ENCODE results near the gene SPTLC2. TPM values are rescaled to one million over a fixed set of nuclear protein-coding genes. Genes with fewer than 3 reads are reported as not detected.

Gene SPTLC2
- total RNA-seq, 1 donor from 2014 or later = 12.3 TPM

DNA sequence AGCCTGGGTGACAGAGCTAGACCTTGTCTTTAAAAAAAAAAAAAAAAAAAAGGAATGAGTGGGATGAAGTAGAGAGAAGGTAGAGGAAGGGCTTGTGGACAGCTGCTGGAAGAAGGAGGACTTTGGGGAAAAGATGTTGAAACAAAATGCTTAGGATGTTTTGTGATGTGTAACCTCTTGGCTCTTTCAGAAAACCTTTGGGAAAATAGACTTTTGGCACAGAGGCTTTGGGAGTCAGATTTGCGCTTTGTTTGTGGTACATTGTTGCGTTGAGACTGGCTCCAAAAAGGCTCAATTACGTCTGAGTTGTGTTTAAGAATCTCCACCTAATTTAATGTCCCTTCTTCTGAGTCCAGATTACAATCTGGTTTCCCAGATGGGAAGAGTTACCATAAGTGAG, 32.9 kb upstream of the SPTLC2 start:
- peaks cover 5% of the 10 kb centered on the region for H3K27me3 Mint-ChIP-seq (ENCODE audit: insufficient read depth, low read depth)
- Histone ChIP-seq H4K20me1 (ENCODE audit: low read depth) (no peaks in the 10 kb centered on the region), H3K36me3 (no peaks in the 10 kb centered on the region), H3K9ac (no peak overlapping the region), H3F3A (ENCODE audit: low read depth) (peaks cover 13% of the 10 kb centered on the region), H3K4me1 (peaks cover 10% of the 10 kb centered on the region), H2AFZ (replicated peaks) (no peak overlapping the region), H3K79me2 (ENCODE audit: low read depth) (no peaks in the 10 kb centered on the region), H3K27me3 (no peaks in the 10 kb centered on the region), H3K9me3 (ENCODE audit: low read depth) (no peaks in the 10 kb centered on the region), H3K4me2 (no peak overlapping the region), H3K27ac (no peak overlapping the region), H3K4me3 (no peak overlapping the region)
- TF ChIP-seq EZH2 (IDR thresholded peaks at IDR 0.05) = no peak
- TF ChIP-seq, protein P1, sequence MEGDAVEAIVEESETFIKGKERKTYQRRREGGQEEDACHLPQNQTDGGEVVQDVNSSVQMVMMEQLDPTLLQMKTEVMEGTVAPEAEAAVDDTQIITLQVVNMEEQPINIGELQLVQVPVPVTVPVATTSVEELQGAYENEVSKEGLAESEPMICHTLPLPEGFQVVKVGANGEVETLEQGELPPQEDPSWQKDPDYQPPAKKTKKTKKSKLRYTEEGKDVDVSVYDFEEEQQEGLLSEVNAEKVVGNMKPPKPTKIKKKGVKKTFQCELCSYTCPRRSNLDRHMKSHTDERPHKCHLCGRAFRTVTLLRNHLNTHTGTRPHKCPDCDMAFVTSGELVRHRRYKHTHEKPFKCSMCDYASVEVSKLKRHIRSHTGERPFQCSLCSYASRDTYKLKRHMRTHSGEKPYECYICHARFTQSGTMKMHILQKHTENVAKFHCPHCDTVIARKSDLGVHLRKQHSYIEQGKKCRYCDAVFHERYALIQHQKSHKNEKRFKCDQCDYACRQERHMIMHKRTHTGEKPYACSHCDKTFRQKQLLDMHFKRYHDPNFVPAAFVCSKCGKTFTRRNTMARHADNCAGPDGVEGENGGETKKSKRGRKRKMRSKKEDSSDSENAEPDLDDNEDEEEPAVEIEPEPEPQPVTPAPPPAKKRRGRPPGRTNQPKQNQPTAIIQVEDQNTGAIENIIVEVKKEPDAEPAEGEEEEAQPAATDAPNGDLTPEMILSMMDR (IDR thresholded peaks at IDR 0.05) = no peak
- no peak for TF ChIP-seq EZH2phosphoT487 (IDR thresholded peaks at IDR 0.05)
- H3K9me3 Mint-ChIP-seq = no peaks in the 10 kb centered on the region
- no peaks in the 10 kb centered on the region for H3K36me3 Mint-ChIP-seq
- no peak overlapping the region for H3K27ac Mint-ChIP-seq
- DNase-seq (ENCODE audit: low spot score) = no peak
- H3K4me1 Mint-ChIP-seq = peaks cover 9% of the 10 kb centered on the region
- H3K4me3 Mint-ChIP-seq = no peak overlapping the region

- Histone ChIP-seq H3K36me3 (no peaks in the 10 kb centered on the region), H3K27me3 (no peaks in the 10 kb centered on the region), H3K79me2 (ENCODE audit: low read depth) (no peaks in the 10 kb centered on the region), H3K9me3 (ENCODE audit: low read depth) (no peaks in the 10 kb centered on the region), H3F3A (ENCODE audit: low read depth) (peaks cover 6% of the 10 kb centered on the region), H3K27ac (no peak overlapping the region), H2AFZ (replicated peaks) (no peak overlapping the region), H3K9ac (no peak overlapping the region), H3K4me3 (no peak overlapping the region), H3K4me1 (peaks cover 3% of the 10 kb centered on the region), H3K4me2 (no peak overlapping the region), H4K20me1 (ENCODE audit: low read depth) (no peaks in the 10 kb centered on the region)
- Mint-ChIP-seq H3K27me3 (ENCODE audit: insufficient read depth, low read depth) (peaks cover 5% of the 10 kb centered on the region), H3K4me3 (no peak overlapping the region), H3K9me3 (no peaks in the 10 kb centered on the region), H3K27ac (no peak overlapping the region), H3K36me3 (no peaks in the 10 kb centered on the region), H3K4me1 (peaks cover 4% of the 10 kb centered on the region)
- DNase-seq (ENCODE audit: low spot score) = no peak
- TF ChIP-seq, protein P1 (IDR thresholded peaks at IDR 0.05) = no peak
- TF ChIP-seq EZH2 (IDR thresholded peaks at IDR 0.05) (no peak), EZH2phosphoT487 (IDR thresholded peaks at IDR 0.05) (no peak)
Observed at GRCh38 chr14:77648520-77649200, 32.2 kb upstream of the SPTLC2 start.

DNA sequence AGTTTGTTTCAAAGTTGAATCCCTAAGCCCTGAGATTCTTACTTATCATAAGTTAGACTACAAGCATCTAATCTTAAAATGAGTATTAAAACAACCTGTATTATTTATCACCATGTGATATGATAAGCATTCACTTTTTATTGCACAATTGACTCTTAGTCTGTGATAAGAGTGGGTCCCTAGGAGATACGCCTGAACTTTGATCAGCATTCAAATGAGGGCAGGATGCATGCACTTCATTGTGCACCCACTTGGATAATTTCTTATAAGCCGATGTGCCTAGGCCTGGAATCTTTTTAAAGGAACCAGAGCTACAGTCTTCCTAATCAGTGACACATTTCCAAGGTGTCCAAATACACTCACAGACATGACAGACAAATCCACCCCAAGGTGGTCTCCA, 31.4 kb upstream of the SPTLC2 start:
- H3K27me3 Mint-ChIP-seq (ENCODE audit: insufficient read depth, low read depth) = peaks cover 5% of the 10 kb centered on the region
- Histone ChIP-seq H4K20me1 (ENCODE audit: low read depth) (no peaks in the 10 kb centered on the region), H3K4me3 (no peak overlapping the region), H3K36me3 (no peaks in the 10 kb centered on the region), H3K4me2 (no peak overlapping the region), H3K9me3 (ENCODE audit: low read depth) (no peaks in the 10 kb centered on the region), H2AFZ (replicated peaks) (no peak overlapping the region), H3K79me2 (ENCODE audit: low read depth) (no peaks in the 10 kb centered on the region), H3F3A (ENCODE audit: low read depth) (no peaks in the 10 kb centered on the region), H3K9ac (no peak overlapping the region), H3K27ac (no peak overlapping the region), H3K4me1 (no peaks in the 10 kb centered on the region), H3K27me3 (no peaks in the 10 kb centered on the region)
- H3K4me1 Mint-ChIP-seq = no peaks in the 10 kb centered on the region
- TF ChIP-seq EZH2 (IDR thresholded peaks at IDR 0.05) (no peak), EZH2phosphoT487 (IDR thresholded peaks at IDR 0.05) (no peak)
- TF ChIP-seq, protein P1 (IDR thresholded peaks at IDR 0.05) = no peak
- no peak overlapping the region for H3K4me3 Mint-ChIP-seq
- no peak overlapping the region for H3K27ac Mint-ChIP-seq
- DNase-seq (ENCODE audit: low spot score) = no peak
- H3K36me3 Mint-ChIP-seq = no peaks in the 10 kb centered on the region
- H3K9me3 Mint-ChIP-seq = no peaks in the 10 kb centered on the region
